Progenitor cell of endocrine pancreas (in vitro differentiated cells): ENCODE data around the gene CEP83. TPM values are rescaled to one million over a fixed set of nuclear protein-coding genes. Genes with fewer than 3 reads are reported as not detected.

Experiments used
- DNase-seq: peaks from one replicate; pipeline ENCODE4 v3.0.0; 2021; ENCODE audit warnings: low spot score; ENCODE audit not compliant: unreplicated experiment
- H3K27ac Mint-ChIP-seq: 2 replicates; pipeline ENCODE4 v1.8.0; 2021; ENCODE audit warnings: mild to moderate bottlenecking, moderate library complexity, mixed read lengths
- H3K27me3 Mint-ChIP-seq: 2 replicates; pipeline ENCODE4 v1.8.0; 2021; ENCODE audit warnings: mixed read lengths
- H3K36me3 Mint-ChIP-seq: 2 replicates; pipeline ENCODE4 v1.8.0; 2022; ENCODE audit warnings: mixed read lengths; ENCODE audit not compliant: insufficient read depth
- H3K4me1 Mint-ChIP-seq: 2 replicates; pipeline ENCODE4 v1.8.0; 2021; ENCODE audit warnings: low read depth, mixed read lengths
- H3K4me3 Mint-ChIP-seq: 2 replicates; pipeline ENCODE4 v1.8.0; 2021; ENCODE audit warnings: low read depth, mild to moderate bottlenecking, moderate library complexity, mixed read lengths
- H3K9me3 Mint-ChIP-seq: 2 replicates; pipeline ENCODE4 v1.8.0; 2021; ENCODE audit warnings: low read depth, mixed read lengths
- total RNA-seq: library from RNA; stranded (reverse); gene quantifications from 2 replicates; pipeline ENCODE4 v1.2.1, GENCODE V29; 2021
- TF ChIP-seq, protein P1 (sequence below): fragments of 200-600 bp; sonication (generic); IDR thresholded peaks from one replicate; pipeline ENCODE4 v1.5.0; 2021; ENCODE audit warnings: antibody characterized with exemption, mild to moderate bottlenecking; ENCODE audit not compliant: unreplicated experiment

CEP83 gene
- total RNA-seq, 1 donor from 2014 or later, result 38.6 TPM

DNA sequence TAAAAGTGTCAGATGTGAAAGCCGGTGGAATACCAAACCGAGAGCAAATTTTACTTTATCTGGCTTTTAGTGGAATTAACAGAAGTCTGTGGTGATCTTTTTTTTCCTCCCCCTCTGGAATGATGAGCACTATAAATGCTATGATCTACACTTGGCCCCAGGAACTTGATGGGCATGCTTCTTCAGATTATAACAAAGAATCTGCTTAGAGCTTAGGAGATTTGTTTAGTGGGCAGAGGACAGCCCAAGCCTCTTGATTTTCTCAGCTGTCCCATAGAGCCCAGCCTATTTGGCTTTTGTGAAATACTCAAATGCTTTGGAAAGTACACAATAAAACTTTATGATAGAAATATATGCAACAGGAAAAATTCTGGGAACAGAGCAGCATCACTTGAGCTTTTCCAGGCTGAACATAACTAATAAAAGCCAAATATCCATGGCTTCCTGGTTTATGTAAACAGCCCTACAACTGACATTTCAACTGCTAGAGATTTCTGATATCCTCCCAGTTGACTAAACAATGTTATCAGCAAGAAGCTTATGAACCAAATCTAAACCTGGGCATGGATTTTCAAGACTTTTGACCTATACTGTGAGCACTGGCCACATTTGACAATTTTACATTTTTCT, 161.7 kb downstream of the CEP83 start:
- H3K4me1 Mint-ChIP-seq, result peaks cover 11% of the 10 kb centered on the region
- no peak for DNase-seq
- TF ChIP-seq, protein P1, sequence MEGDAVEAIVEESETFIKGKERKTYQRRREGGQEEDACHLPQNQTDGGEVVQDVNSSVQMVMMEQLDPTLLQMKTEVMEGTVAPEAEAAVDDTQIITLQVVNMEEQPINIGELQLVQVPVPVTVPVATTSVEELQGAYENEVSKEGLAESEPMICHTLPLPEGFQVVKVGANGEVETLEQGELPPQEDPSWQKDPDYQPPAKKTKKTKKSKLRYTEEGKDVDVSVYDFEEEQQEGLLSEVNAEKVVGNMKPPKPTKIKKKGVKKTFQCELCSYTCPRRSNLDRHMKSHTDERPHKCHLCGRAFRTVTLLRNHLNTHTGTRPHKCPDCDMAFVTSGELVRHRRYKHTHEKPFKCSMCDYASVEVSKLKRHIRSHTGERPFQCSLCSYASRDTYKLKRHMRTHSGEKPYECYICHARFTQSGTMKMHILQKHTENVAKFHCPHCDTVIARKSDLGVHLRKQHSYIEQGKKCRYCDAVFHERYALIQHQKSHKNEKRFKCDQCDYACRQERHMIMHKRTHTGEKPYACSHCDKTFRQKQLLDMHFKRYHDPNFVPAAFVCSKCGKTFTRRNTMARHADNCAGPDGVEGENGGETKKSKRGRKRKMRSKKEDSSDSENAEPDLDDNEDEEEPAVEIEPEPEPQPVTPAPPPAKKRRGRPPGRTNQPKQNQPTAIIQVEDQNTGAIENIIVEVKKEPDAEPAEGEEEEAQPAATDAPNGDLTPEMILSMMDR, result no peak
- H3K36me3 Mint-ChIP-seq, result peaks cover 26% of the 10 kb centered on the region
- H3K4me3 Mint-ChIP-seq, result no peak overlapping the region
- H3K9me3 Mint-ChIP-seq, result no peaks in the 10 kb centered on the region
- H3K27me3 Mint-ChIP-seq, result no peaks in the 10 kb centered on the region
- H3K27ac Mint-ChIP-seq, result no peak overlapping the region

DNA sequence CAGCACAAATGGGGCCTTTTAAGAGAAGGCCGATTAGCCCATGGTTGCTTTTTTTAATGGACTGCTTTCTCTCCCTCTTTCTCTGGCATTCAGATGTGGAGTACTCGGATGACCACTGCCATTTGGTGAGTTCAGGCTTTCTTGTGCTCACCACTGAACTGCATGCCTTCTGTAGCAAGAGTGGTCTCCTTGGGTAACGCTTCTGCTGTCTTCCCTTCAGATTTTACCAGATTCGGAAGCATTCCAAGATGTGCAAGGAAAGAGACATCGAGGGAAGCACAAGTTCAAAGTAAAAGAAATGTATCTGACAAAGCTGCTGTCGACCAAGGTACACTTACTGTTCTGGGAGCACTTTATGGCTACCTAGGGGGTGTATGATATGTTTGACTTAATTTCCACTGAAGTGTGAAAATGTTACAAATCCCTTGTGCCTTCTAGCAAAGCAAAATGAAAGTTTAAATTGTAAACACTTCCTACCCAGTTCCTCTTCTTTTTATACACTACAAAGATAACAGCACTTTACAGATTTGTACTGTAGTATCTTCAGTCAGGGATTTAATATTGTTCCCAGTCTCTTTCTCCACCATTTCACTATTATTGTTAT, 162.5 kb downstream of the CEP83 start:
- Mint-ChIP-seq H3K4me1 (peaks cover 11% of the 10 kb centered on the region), H3K36me3 (peaks cover 23% of the 10 kb centered on the region), H3K27me3 (no peaks in the 10 kb centered on the region), H3K27ac (no peak overlapping the region), H3K9me3 (no peaks in the 10 kb centered on the region), H3K4me3 (no peak overlapping the region)
- no peak for DNase-seq
- TF ChIP-seq, protein P1, result no peak

DNA sequence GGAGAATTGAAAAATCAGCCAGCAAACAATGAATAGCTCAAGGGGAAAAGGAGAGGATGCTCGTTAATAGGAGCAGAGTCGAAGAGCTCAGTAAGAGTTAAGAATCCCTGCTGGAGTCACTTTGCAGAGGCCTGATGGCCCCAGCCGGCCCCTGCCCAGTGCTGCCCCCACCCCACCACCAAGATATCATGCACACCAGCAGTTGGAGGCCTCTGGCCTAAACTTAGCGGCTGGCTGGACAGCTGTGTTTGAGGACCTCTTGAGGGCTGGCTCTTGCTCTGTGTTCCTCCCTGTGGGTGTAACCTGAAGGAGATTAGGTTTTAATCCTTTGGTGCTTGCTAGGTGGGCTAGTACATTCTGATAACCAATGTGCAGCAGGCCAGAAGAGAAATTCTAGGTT, 169.3 kb downstream of the CEP83 start:
- Mint-ChIP-seq H3K4me3 (no peak overlapping the region), H3K27ac (no peak overlapping the region), H3K27me3 (no peaks in the 10 kb centered on the region), H3K9me3 (no peaks in the 10 kb centered on the region), H3K36me3 (peaks cover 8% of the 10 kb centered on the region), H3K4me1 (peaks cover 16% of the 10 kb centered on the region)
- DNase-seq, result no peak
- TF ChIP-seq, protein P1, result no peak

GRCh38 chr12:94289461-94290312, 170.0 kb downstream of the CEP83 start:
- H3K27ac Mint-ChIP-seq, result no peak overlapping the region
- peaks cover 10% of the 10 kb centered on the region for H3K36me3 Mint-ChIP-seq
- H3K9me3 Mint-ChIP-seq, result no peaks in the 10 kb centered on the region
- H3K27me3 Mint-ChIP-seq, result no peaks in the 10 kb centered on the region
- no peak overlapping the region for H3K4me3 Mint-ChIP-seq
- peaks cover 16% of the 10 kb centered on the region for H3K4me1 Mint-ChIP-seq
- TF ChIP-seq, protein P1, result no peak
- DNase-seq, result no peak

DNA sequence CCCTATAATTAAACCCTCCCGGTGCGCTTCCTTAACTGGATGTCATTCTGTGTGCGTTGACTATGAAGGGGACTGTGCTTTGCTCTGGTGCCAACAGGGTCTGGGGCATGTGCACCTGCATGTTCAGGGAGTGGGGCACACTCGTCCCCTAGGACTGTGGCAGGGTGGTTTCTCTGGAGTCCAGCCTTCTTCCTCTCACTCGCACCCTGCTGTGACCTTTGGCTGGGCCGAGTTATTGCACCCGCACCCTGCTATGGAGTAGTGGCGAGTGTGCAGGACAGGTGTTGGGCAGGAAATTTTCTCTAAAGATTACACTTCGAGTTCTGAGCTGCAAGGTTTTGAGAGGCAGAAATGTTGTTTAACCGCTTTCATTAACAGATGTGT, 172.4 kb downstream of the CEP83 start:
- TF ChIP-seq, protein P1, result no peak
- Mint-ChIP-seq H3K4me1 (peaks cover 16% of the 10 kb centered on the region), H3K4me3 (no peak overlapping the region), H3K9me3 (no peaks in the 10 kb centered on the region), H3K27me3 (no peaks in the 10 kb centered on the region), H3K27ac (no peak overlapping the region), H3K36me3 (peaks cover 11% of the 10 kb centered on the region)
- no peak for DNase-seq
